Measurements from ENCODE around the gene OXTR.

The OXTR gene

GRCh38 chr3:8741581-8742261 lies 27.7 kb downstream of the OXTR start:
- no peak for DNase-seq (ENCODE audit: low spot score)
- TF ChIP-seq, protein P1, sequence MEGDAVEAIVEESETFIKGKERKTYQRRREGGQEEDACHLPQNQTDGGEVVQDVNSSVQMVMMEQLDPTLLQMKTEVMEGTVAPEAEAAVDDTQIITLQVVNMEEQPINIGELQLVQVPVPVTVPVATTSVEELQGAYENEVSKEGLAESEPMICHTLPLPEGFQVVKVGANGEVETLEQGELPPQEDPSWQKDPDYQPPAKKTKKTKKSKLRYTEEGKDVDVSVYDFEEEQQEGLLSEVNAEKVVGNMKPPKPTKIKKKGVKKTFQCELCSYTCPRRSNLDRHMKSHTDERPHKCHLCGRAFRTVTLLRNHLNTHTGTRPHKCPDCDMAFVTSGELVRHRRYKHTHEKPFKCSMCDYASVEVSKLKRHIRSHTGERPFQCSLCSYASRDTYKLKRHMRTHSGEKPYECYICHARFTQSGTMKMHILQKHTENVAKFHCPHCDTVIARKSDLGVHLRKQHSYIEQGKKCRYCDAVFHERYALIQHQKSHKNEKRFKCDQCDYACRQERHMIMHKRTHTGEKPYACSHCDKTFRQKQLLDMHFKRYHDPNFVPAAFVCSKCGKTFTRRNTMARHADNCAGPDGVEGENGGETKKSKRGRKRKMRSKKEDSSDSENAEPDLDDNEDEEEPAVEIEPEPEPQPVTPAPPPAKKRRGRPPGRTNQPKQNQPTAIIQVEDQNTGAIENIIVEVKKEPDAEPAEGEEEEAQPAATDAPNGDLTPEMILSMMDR (IDR thresholded peaks at IDR 0.05; ENCODE audit: extremely low read depth, missing control alignments) = no peak

DNA sequence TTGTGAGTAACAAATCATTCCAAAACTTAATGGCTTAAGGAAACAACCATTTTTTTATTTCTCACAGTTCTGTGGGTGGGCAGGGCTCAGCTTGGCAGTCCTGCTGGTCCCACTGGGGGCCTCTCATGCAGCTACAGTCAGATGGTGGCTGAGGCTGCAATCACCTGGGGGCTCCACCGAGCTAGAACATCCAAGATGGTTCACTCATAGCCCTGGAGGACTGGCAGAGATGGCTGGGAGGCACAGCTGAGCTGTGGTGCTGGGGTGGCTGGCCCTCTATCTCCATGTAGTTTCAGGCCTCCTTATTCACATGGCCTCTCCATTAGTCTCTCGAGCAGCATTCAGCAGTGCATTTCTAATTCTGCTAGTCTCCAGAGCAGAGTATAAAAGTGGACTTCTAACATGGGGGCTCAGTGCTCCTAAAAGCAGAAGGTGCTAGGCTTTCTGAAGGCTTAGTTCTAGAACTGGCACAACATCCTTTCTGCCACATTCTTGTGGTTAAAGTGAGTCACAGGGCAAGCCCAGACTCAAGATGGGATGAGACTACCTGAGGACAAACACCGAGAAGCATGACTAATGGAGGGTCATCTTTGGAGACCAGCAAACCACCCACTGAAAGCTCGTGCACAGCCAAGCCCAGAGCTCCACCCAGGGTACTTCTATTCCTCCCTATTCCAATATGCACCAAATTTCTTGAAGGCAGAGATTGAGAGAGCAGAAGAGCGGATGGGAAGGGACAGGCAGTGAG lies 29.5 kb downstream of the OXTR start:
- no peak for DNase-seq (ENCODE audit: low spot score)

GRCh38 chr3:8738639-8739038 lies 30.8 kb downstream of the OXTR start:
- TF ChIP-seq, protein P1 (IDR thresholded peaks at IDR 0.05; ENCODE audit: extremely low read depth, missing control alignments) = no peak
- no peak for DNase-seq (ENCODE audit: low spot score)

More for the DNA sequence above, 29.5 kb downstream of the OXTR start:
- TF ChIP-seq, protein P1 (IDR thresholded peaks at IDR 0.05; ENCODE audit: extremely low read depth, missing control alignments) = no peak

GRCh38 chr3:8737823-8738222 lies 31.6 kb downstream of the OXTR start:
- TF ChIP-seq, protein P1 (IDR thresholded peaks at IDR 0.05; ENCODE audit: extremely low read depth, missing control alignments) = no peak
- no peak for DNase-seq (ENCODE audit: low spot score)

GRCh38 chr3:8737301-8737700 lies 32.1 kb downstream of the OXTR start:
- no peak for DNase-seq (ENCODE audit: low spot score)
- TF ChIP-seq, protein P1 (IDR thresholded peaks at IDR 0.05; ENCODE audit: extremely low read depth, missing control alignments) = no peak

GRCh38 chr3:8736436-8736835 lies 33.0 kb downstream of the OXTR start:
- DNase-seq (ENCODE audit: low spot score) = no peak
- TF ChIP-seq, protein P1 (IDR thresholded peaks at IDR 0.05; ENCODE audit: extremely low read depth, missing control alignments) = no peak

DNA sequence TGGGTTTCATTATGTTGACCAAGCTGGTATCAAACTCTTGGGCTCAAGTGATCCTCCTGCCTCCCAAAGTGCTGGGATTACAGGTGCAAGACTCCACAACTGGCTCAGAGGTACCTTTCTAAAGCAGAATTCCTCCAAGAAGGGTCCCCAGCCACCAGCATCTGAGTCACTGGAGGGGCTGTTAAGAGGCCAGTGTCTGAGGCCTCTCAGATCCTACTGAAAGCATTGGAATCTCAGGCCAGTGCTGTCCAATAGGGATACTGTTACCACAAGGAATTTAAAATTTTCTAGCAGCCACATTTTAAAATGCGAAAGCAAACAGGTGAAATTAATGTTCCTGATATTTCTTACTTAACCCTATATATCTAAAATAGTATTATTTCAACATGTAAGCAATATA lies 34.5 kb downstream of the OXTR start:
- DNase-seq (ENCODE audit: low spot score) = no peak
- TF ChIP-seq, protein P1 (IDR thresholded peaks at IDR 0.05; ENCODE audit: extremely low read depth, missing control alignments) = no peak
